Upper lobe of right lung (tissue), 1 donor: ENCODE results near the gene TMEM240. TPM values are rescaled to one million over a fixed set of nuclear protein-coding genes. Genes with fewer than 3 reads are reported as not detected.

Source experiments
- ATAC-seq: fragments of 200-7000 bp; cut with Tn5 transposase; one replicate; pipeline ENCODE4 v1.9.1; 2020; ENCODE audit warnings: mild to moderate bottlenecking, moderate library complexity
- DNase-seq: peaks from one replicate; pipeline ENCODE4 v3.0.0-alpha.2; 2020
- H3K27ac ChIP-seq: fragments of 200-600 bp; one replicate; pipeline ENCODE4 v1.8.0; 2022
- H3K27me3 ChIP-seq: fragments of 200-600 bp; one replicate; pipeline ENCODE4 v1.8.0; 2022; ENCODE audit warnings: mild to moderate bottlenecking
- H3K36me3 ChIP-seq: fragments of 200-600 bp; one replicate; pipeline ENCODE4 v1.8.0; 2022
- H3K4me1 ChIP-seq: fragments of 200-600 bp; one replicate; pipeline ENCODE4 v1.8.0; 2022
- H3K4me3 ChIP-seq: fragments of 200-600 bp; one replicate; pipeline ENCODE4 v1.8.0; 2022; ENCODE audit warnings: mild to moderate bottlenecking
- H3K9me3 ChIP-seq: fragments of 200-600 bp; one replicate; pipeline ENCODE4 v1.8.0; 2022
- intact Hi-C: fragments of 100-400 bp; cut with DNase I; formaldehyde crosslinking; loops from one replicate; pipeline ENCODE4 v1.11.0; 2022
- total RNA-seq: library from RNA; stranded (reverse); fragmentation: NEBNext Ultra II Directional; extraction: Animal tissue kit (Norgen Biotek cat#: 25700); gene quantifications from one replicate; pipeline ENCODE4 v1.2.1, GENCODE V29; 2021
- TF ChIP-seq, protein P1 (sequence below): fragments of 200-600 bp; IDR thresholded peaks from one replicate; pipeline ENCODE4 v1.8.0; 2022; ENCODE audit warnings: antibody characterized with exemption
- donor health status: DM: no; HTN: yes; CAD: no; lungs with severe emphysema.

Gene TMEM240
- total RNA-seq, 1 donor from 2014 or later, result 2.9 TPM

DNA sequence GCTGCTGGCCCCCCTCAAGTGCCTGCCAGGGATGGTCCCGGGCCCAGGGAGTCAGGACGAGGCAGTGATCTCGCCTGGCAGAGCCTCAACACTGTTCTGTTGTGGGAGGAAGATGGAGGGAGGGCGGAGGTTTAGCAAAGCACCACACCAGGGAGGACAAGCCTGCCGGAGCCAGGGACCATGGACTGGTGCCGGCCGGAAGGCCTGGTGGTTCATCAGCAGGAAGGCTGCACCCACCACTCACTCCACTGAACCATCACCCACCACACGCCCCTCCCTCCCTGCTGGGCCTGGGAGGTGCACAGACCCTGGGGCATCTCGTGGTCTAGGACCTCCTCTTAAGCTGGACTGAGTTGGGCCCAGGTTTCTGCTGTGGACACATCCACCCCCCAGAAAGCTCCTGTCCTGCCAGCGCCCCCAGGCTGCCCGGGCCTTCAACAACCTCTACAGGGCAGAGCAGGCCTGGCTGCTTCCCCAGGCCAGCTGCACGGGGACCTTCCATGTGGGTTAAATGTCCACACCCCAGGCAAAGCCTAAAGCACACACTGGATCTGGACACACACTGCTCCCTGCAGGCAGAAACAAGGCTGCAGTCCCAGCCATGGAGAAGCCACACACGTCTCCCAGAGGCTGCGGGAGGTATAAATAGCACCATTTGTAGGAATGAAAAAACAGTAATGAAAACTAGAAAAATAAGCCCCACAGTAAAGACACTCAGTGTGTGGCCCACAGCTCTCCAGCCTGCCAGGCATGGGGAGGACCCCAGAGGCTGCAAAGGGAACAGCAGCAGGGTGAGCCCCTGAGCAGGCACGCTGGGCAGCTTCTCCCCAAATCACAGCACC is 10.4 kb upstream of the TMEM240 start:
- TF ChIP-seq, protein P1, sequence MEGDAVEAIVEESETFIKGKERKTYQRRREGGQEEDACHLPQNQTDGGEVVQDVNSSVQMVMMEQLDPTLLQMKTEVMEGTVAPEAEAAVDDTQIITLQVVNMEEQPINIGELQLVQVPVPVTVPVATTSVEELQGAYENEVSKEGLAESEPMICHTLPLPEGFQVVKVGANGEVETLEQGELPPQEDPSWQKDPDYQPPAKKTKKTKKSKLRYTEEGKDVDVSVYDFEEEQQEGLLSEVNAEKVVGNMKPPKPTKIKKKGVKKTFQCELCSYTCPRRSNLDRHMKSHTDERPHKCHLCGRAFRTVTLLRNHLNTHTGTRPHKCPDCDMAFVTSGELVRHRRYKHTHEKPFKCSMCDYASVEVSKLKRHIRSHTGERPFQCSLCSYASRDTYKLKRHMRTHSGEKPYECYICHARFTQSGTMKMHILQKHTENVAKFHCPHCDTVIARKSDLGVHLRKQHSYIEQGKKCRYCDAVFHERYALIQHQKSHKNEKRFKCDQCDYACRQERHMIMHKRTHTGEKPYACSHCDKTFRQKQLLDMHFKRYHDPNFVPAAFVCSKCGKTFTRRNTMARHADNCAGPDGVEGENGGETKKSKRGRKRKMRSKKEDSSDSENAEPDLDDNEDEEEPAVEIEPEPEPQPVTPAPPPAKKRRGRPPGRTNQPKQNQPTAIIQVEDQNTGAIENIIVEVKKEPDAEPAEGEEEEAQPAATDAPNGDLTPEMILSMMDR, result peak; percentile 21
- Histone ChIP-seq H3K27ac (no peak overlapping the region), H3K27me3 (no peaks in the 10 kb centered on the region), H3K36me3 (peaks cover 3% of the 10 kb centered on the region), H3K4me3 (no peak overlapping the region), H3K4me1 (no peaks in the 10 kb centered on the region), H3K9me3 (no peaks in the 10 kb centered on the region)
- intact Hi-C loops, result no loop called here
- ATAC-seq (no peak), DNase-seq (no peak)

DNA sequence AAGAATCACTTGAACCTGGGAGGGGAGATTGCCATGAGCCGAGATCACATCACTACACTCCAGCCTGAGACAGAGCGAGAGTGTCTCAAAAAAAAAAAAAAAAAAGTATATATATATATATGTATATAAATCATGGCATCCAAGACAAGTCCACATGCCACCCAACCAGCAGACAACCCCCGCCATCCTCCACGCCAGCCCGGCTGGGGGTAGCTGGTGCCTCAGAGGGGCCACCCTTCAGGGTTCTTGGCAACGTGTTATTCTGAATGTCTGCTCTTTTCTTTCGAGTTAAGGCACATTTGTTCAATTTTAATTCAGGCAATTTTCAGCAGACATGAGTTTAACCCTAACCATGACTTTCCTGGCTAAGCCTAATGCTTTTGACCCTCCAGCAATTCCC is 9.7 kb upstream of the TMEM240 start:
- ATAC-seq, result no peak
- Histone ChIP-seq H3K9me3 (no peaks in the 10 kb centered on the region), H3K4me3 (no peak overlapping the region), H3K36me3 (peaks cover 6% of the 10 kb centered on the region), H3K4me1 (no peaks in the 10 kb centered on the region), H3K27ac (no peak overlapping the region), H3K27me3 (no peaks in the 10 kb centered on the region)
- intact Hi-C loops, result no loop called here
- DNase-seq, result no peak
- TF ChIP-seq, protein P1, result no peak

DNA sequence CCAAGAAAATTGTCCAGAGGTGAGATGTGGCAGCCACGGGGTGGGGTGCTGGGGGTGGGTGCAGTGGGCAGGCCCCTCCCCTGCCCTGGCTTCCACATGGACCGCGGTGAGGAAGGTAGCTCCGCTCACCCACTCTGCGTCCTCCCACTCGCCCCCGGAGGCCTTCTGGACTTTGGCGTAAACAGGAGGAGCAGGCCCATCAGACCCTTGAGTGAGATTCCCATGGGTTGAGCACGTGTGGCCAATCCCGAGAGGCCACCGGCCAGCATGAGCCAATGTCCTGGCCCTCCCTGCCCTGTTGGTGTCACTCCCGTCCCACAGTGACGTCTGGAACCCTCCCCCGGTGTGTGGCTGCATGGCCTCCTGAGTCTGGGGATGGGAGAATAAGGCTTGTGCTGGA is 8.2 kb upstream of the TMEM240 start:
- no peak overlapping the region for H3K27ac ChIP-seq
- no peak overlapping the region for H3K4me3 ChIP-seq
- ATAC-seq, result peak; percentile 4
- no peak for DNase-seq
- no peaks in the 10 kb centered on the region for H3K27me3 ChIP-seq
- H3K4me1 ChIP-seq, result no peaks in the 10 kb centered on the region
- TF ChIP-seq, protein P1, result no peak
- H3K36me3 ChIP-seq, result peaks cover 6% of the 10 kb centered on the region
- H3K9me3 ChIP-seq, result no peaks in the 10 kb centered on the region
- intact Hi-C loops, result no loop called here

DNA sequence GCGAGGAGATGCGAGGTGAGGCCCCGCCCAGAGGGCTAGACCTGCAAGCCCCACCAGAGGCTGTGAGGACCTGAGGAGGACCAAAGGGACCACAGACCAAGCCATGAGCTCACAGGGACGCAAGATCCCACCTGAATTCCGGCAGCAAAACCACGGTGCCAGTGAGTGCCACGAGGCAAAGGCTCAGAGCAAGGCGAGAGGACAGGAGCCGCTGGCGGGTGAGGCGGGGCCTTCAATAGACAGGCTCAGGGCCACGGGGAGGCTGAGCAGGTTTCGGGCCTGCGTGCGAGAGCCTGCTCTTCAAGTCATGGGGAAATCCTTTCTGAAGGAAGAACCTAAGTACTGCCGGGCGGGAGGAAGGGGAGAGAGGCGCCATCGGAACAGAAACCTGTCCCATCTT is 7.1 kb upstream of the TMEM240 start:
- TF ChIP-seq, protein P1, result no peak
- Histone ChIP-seq H3K9me3 (no peaks in the 10 kb centered on the region), H3K4me3 (no peak overlapping the region), H3K27ac (no peak overlapping the region), H3K27me3 (no peaks in the 10 kb centered on the region), H3K4me1 (no peaks in the 10 kb centered on the region), H3K36me3 (peaks cover 16% of the 10 kb centered on the region)
- intact Hi-C loops, result no loop called here
- ATAC-seq (no peak), DNase-seq (no peak)

DNA sequence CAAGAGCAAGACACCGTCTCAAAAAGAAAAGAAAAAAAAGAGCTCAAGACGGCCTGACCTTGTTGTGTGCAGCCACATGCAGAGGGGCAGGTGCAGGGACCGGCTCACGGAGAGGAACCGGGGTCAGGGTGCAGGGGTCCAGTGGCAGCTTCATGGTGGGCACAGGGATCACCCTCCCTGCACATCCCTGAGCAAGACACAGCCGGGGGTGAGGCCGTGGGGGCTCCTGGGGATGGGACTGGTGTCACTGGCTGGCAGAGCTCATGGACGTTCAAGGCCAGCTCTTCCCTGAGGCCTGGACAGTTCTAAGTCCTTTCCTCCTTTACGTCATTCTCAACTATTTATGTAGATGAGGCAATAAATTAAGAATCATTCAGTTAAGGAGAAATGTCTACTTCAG is 6.6 kb upstream of the TMEM240 start:
- Histone ChIP-seq H3K27me3 (no peaks in the 10 kb centered on the region), H3K4me3 (no peak overlapping the region), H3K9me3 (no peaks in the 10 kb centered on the region), H3K36me3 (peaks cover 19% of the 10 kb centered on the region), H3K4me1 (no peaks in the 10 kb centered on the region), H3K27ac (no peak overlapping the region)
- intact Hi-C loops, result no loop called here
- TF ChIP-seq, protein P1, result no peak
- ATAC-seq (no peak), DNase-seq (no peak)
